Measurements from ENCODE around the gene ADAT2.

DNA sequence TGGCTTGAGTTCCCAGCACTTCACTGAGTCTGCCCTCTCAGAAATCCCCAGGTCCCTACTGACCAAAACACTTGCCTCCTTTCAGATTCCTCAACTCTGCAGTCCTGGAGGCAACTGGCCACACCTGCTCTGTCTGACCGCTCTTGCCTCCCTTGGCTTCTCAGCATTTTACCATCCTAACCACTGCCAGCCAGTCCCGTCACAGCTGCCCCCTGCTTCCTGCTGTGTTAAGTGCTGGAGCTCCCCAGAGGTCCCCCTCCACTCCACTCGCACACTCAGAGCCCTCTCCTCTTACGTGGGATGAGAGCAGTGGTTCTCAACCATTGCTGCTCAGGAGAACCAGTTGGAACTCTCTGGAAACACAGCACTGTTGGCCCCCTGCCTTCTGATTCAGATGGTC, 20.5 kb downstream of the ADAT2 start:
- TF ChIP-seq YY1 (IDR thresholded peaks at IDR 0.05; ENCODE audit: insufficient read depth, insufficient read length) = no peak
- no peak for TF ChIP-seq ZNF274 (IDR thresholded peaks at IDR 0.05; ENCODE audit: low read depth, low read length)
